Tibial nerve (tissue), 3 donors: ENCODE results near the gene SPRYD7.

Experiments used
- EP300 ChIP-seq, 2 donors: sonication (generic); formaldehyde crosslinking; IDR thresholded peaks; one replicate each; pipeline ENCODE4 v1.6.1; 2017; ENCODE audit warnings: antibody characterized with exemption in 2 of 2, mild to moderate bottlenecking in 1 of 2
- POLR2A ChIP-seq, 2 donors: fragments of 450-650 bp; IDR thresholded peaks; one replicate each; pipeline ENCODE4 v1.6.1; 2017; ENCODE audit warnings: antibody characterized with exemption in 2 of 2, mild to moderate bottlenecking in 2 of 2, moderate library complexity in 2 of 2

- TF ChIP-seq POLR2A (IDR thresholded peaks at IDR 0.05) = no peak
- TF ChIP-seq EP300 (IDR thresholded peaks at IDR 0.05) = no peak
Observed at GRCh38 chr13:49890376-49890775, 45.8 kb downstream of the SPRYD7 start.
